ENCODE data around the gene SLC16A3.

DNA sequence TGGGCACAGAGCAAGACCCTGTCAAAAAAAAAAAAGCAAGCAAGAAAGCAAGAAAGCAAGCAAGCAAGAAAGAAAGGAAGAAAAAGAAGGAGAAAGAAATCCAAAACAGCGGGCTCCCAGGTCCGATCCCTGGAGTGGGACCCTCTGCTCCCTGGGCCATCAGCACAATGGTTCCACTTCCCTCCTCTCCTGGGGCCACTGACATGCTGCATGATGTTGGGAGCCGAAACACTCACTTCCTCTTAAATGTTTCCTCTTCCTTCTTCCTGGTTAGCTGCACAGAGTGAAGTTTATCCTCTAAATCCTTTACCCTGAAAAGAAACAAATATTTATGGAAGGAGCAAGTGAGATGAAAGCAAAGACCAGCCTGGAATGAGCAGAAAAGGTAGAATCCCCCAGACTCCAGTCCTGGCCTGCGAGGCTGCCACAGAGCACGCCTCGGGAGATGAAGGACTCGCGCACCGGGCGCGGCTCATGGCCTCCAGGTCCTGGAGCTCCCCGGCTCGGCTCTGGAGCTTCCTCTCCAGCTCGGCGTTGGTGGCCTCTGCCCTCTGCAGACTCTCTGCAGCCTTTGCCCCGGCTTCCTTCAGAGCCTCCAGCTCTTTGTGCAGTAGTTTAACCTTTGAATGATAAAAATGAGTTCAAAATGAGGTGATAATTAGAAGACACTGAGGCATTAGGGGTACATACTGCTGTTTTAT, 35.2 kb upstream of the SLC16A3 start:
- TF ChIP-seq POLR2A (IDR thresholded peaks at IDR 0.05): no peak
- TF ChIP-seq, protein P1, sequence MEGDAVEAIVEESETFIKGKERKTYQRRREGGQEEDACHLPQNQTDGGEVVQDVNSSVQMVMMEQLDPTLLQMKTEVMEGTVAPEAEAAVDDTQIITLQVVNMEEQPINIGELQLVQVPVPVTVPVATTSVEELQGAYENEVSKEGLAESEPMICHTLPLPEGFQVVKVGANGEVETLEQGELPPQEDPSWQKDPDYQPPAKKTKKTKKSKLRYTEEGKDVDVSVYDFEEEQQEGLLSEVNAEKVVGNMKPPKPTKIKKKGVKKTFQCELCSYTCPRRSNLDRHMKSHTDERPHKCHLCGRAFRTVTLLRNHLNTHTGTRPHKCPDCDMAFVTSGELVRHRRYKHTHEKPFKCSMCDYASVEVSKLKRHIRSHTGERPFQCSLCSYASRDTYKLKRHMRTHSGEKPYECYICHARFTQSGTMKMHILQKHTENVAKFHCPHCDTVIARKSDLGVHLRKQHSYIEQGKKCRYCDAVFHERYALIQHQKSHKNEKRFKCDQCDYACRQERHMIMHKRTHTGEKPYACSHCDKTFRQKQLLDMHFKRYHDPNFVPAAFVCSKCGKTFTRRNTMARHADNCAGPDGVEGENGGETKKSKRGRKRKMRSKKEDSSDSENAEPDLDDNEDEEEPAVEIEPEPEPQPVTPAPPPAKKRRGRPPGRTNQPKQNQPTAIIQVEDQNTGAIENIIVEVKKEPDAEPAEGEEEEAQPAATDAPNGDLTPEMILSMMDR (IDR thresholded peaks at IDR 0.05): no peak

All from heart left ventricle (tissue), 13 donors.